ENCODE results near the gene FIP1L1.
"Not testable (repeated sequence)": the region's sequence is repeated elsewhere in the genome, so short reads cannot be mapped to it uniquely, and the experiment has no call there.

Gene FIP1L1

GRCh38 chr4:53377319-53378170 is at the start of gene FIP1L1:
FIP1L1 (plus strand) TSS chr4:53377641; CDS start chr4:53377839, 198 bp downstream.
- DNase-seq, result peak; percentile 91

- not testable (repeated sequence) for DNase-seq
Observed at GRCh38 chr4:53334916-53335315, 42.5 kb upstream of the FIP1L1 start.

- not testable (repeated sequence) for DNase-seq
Observed at GRCh38 chr4:53340145-53340544, 37.3 kb upstream of the FIP1L1 start.

GRCh38 chr4:53346392-53346791 is 31.0 kb upstream of the FIP1L1 start:
- not testable (repeated sequence) for DNase-seq

GRCh38 chr4:53346920-53347852 is 30.3 kb upstream of the FIP1L1 start:
- DNase-seq, result no peak

- DNase-seq, result no peak
Observed at GRCh38 chr4:53348046-53348445, 29.4 kb upstream of the FIP1L1 start.

- DNase-seq, result no peak
Observed at GRCh38 chr4:53349091-53349491, 28.4 kb upstream of the FIP1L1 start.

- DNase-seq, result no peak
Observed at GRCh38 chr4:53354012-53354722, 23.3 kb upstream of the FIP1L1 start.

- DNase-seq, result no peak
Observed at GRCh38 chr4:53355930-53356521, 21.4 kb upstream of the FIP1L1 start.

- no peak for DNase-seq
Observed at GRCh38 chr4:53361451-53361850, 16.0 kb upstream of the FIP1L1 start.

- DNase-seq, result no peak
Observed at GRCh38 chr4:53362093-53362492, 15.3 kb upstream of the FIP1L1 start.

GRCh38 chr4:53364624-53365023 is 12.8 kb upstream of the FIP1L1 start:
- DNase-seq, result no peak

GRCh38 chr4:53365121-53365485 is 12.3 kb upstream of the FIP1L1 start:
- DNase-seq, result no peak

GRCh38 chr4:53365486-53366300 is 11.7 kb upstream of the FIP1L1 start, which contains the start of gene SCFD2:
SCFD2 (minus strand) TSS chr4:53366061.
- DNase-seq, result peak; percentile 91

GRCh38 chr4:53366301-53366716 is 11.1 kb upstream of the FIP1L1 start:
- DNase-seq, result no peak

- no peak for DNase-seq
Observed at GRCh38 chr4:53367721-53368120, 9.7 kb upstream of the FIP1L1 start.

GRCh38 chr4:53371049-53371448 is 6.4 kb upstream of the FIP1L1 start:
- DNase-seq, result no peak

- DNase-seq, result no peak
Observed at GRCh38 chr4:53371843-53372521, 5.5 kb upstream of the FIP1L1 start.

- no peak for DNase-seq
Observed at GRCh38 chr4:53374777-53375258, 2.6 kb upstream of the FIP1L1 start.

GRCh38 chr4:53376900-53377299 is 541 bp upstream of the FIP1L1 start:
- no peak for DNase-seq

GRCh38 chr4:53378171-53378482 is 686 bp downstream of the FIP1L1 start:
- no peak for DNase-seq
